ENCODE measurements around the gene PRKCZ. TPM values are rescaled to one million over a fixed set of nuclear protein-coding genes. Genes with fewer than 3 reads are reported as not detected.

PRKCZ gene
- total and polyA plus RNA-seq, 2 experiments from 2014 or later: 26.2 to 36.9 TPM

DNA sequence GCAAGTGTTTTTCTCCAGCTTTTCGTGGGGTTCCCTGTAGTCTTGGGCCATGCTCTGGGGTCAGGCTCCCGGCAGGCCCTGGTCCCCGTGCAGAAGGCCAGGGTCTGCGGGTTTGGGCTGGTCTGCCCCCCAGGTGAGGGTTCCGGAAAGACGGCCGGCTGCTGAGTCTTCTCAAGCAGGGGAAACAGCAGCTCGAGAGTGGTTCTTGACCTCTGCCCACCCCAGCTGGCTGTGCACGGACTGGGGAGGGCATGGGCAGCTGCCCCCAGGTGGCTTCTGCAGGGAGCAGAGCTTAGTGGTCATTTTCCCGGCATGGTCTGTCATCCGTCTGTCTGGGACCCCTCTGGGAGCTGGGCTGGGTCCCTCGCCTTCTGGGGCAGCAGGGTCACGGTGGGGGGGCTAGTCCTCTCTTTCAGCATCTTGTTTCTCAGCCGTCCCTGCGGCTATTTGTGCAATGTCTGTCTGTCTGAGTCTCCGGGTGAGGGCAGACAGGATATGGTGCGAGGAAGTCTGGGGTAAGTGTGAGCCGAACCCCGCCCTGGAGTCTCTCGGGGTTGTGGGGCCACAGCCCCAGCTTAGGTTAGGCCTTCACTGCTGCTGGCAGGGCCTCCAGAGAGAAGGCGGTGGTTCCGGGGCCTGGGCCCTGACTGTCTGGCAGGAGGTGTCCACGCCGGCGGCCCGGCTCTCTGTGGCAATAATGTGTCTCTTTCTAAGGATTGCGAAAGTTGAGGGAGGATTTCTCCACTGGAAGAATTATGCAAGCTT, 184.0 kb downstream of the PRKCZ start:
- H3K4me1 Mint-ChIP-seq: peaks cover 62% of the 10 kb centered on the region
- H3K4me1 ChIP-seq (ENCODE audit: insufficient read depth): peaks cover 37% of the 10 kb centered on the region; the same call in 1 of the 2 replicates
- DNase-seq (ENCODE audit: low spot score): peak; percentile 10

More for the DNA sequence above, 184.0 kb downstream of the PRKCZ start:
- peaks cover 7% of the 10 kb centered on the region; the same call in 2 of the 3 replicates for H3K36me3 Mint-ChIP-seq (ENCODE audit: low read depth)
- Histone ChIP-seq H3K4me3 (no peak overlapping the region), H3F3A (replicated peaks; ENCODE audit: low read depth) (peaks cover 13% of the 10 kb centered on the region; the same call in 1 of the 2 replicates), H3K79me2 (replicated peaks; ENCODE audit: insufficient read depth) (peaks cover 100% of the 10 kb centered on the region), H2AFZ (no peak overlapping the region), H3K36me3 (ENCODE audit: insufficient read depth) (no peaks in the 10 kb centered on the region), H3K27me3 (ENCODE audit: insufficient read depth) (no peaks in the 10 kb centered on the region), H3K9me2 (ENCODE audit: insufficient read depth) (no peaks in the 10 kb centered on the region), H4K20me1 (replicated peaks; ENCODE audit: insufficient read depth) (peaks cover 81% of the 10 kb centered on the region), H3K4me2 (0 out of 2 replicates have a peak overlapping the region, but pooled peaks have one; percentile 20), H3K27ac (ENCODE audit: low read depth) (0 out of 2 replicates have a peak overlapping the region, but pooled peaks have one; percentile 55)
- H3K9me3 Mint-ChIP-seq: no peaks in the 10 kb centered on the region; the same call in 2 of the 3 replicates
- no peak for ATAC-seq
- H3K27me3 Mint-ChIP-seq (ENCODE audit: insufficient read depth, low read depth, poor library complexity): peaks cover 17% of the 10 kb centered on the region
- TF ChIP-seq ZNF331 (CRISPR knock-in tag; IDR thresholded peaks at IDR 0.05; ENCODE audit: low read depth): no peak
- TF ChIP-seq, protein P1, sequence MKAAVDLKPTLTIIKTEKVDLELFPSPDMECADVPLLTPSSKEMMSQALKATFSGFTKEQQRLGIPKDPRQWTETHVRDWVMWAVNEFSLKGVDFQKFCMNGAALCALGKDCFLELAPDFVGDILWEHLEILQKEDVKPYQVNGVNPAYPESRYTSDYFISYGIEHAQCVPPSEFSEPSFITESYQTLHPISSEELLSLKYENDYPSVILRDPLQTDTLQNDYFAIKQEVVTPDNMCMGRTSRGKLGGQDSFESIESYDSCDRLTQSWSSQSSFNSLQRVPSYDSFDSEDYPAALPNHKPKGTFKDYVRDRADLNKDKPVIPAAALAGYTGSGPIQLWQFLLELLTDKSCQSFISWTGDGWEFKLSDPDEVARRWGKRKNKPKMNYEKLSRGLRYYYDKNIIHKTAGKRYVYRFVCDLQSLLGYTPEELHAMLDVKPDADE (IDR thresholded peaks at IDR 0.05): no peak
- no peak for TF ChIP-seq JUNB (IDR thresholded peaks at IDR 0.05; ENCODE audit: unreplicated experiment)
- TF ChIP-seq, protein P2, sequence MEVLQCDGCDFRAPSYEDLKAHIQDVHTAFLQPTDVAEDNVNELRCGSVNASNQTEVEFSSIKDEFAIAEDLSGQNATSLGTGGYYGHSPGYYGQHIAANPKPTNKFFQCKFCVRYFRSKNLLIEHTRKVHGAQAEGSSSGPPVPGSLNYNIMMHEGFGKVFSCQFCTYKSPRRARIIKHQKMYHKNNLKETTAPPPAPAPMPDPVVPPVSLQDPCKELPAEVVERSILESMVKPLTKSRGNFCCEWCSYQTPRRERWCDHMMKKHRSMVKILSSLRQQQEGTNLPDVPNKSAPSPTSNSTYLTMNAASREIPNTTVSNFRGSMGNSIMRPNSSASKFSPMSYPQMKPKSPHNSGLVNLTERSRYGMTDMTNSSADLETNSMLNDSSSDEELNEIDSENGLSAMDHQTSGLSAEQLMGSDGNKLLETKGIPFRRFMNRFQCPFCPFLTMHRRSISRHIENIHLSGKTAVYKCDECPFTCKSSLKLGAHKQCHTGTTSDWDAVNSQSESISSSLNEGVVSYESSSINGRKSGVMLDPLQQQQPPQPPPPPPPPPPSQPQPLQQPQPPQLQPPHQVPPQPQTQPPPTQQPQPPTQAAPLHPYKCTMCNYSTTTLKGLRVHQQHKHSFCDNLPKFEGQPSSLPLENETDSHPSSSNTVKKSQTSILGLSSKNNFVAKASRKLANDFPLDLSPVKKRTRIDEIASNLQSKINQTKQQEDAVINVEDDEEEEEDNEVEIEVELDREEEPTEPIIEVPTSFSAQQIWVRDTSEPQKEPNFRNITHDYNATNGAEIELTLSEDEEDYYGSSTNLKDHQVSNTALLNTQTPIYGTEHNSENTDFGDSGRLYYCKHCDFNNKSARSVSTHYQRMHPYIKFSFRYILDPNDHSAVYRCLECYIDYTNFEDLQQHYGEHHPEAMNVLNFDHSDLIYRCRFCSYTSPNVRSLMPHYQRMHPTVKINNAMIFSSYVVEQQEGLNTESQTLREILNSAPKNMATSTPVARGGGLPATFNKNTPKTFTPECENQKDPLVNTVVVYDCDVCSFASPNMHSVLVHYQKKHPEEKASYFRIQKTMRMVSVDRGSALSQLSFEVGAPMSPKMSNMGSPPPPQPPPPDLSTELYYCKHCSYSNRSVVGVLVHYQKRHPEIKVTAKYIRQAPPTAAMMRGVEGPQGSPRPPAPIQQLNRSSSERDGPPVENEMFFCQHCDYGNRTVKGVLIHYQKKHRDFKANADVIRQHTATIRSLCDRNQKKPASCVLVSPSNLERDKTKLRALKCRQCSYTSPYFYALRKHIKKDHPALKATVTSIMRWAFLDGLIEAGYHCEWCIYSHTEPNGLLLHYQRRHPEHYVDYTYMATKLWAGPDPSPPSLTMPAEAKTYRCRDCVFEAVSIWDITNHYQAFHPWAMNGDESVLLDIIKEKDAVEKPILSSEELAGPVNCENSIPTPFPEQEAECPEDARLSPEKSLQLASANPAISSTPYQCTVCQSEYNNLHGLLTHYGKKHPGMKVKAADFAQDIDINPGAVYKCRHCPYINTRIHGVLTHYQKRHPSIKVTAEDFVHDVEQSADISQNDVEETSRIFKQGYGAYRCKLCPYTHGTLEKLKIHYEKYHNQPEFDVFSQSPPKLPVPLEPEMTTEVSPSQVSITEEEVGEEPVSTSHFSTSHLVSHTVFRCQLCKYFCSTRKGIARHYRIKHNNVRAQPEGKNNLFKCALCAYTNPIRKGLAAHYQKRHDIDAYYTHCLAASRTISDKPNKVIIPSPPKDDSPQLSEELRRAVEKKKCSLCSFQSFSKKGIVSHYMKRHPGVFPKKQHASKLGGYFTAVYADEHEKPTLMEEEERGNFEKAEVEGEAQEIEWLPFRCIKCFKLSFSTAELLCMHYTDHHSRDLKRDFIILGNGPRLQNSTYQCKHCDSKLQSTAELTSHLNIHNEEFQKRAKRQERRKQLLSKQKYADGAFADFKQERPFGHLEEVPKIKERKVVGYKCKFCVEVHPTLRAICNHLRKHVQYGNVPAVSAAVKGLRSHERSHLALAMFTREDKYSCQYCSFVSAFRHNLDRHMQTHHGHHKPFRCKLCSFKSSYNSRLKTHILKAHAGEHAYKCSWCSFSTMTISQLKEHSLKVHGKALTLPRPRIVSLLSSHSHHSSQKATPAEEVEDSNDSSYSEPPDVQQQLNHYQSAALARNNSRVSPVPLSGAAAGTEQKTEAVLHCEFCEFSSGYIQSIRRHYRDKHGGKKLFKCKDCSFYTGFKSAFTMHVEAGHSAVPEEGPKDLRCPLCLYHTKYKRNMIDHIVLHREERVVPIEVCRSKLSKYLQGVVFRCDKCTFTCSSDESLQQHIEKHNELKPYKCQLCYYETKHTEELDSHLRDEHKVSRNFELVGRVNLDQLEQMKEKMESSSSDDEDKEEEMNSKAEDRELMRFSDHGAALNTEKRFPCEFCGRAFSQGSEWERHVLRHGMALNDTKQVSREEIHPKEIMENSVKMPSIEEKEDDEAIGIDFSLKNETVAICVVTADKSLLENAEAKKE (CRISPR knock-in tag; IDR thresholded peaks at IDR 0.05): no peak
- TF ChIP-seq, protein P3, sequence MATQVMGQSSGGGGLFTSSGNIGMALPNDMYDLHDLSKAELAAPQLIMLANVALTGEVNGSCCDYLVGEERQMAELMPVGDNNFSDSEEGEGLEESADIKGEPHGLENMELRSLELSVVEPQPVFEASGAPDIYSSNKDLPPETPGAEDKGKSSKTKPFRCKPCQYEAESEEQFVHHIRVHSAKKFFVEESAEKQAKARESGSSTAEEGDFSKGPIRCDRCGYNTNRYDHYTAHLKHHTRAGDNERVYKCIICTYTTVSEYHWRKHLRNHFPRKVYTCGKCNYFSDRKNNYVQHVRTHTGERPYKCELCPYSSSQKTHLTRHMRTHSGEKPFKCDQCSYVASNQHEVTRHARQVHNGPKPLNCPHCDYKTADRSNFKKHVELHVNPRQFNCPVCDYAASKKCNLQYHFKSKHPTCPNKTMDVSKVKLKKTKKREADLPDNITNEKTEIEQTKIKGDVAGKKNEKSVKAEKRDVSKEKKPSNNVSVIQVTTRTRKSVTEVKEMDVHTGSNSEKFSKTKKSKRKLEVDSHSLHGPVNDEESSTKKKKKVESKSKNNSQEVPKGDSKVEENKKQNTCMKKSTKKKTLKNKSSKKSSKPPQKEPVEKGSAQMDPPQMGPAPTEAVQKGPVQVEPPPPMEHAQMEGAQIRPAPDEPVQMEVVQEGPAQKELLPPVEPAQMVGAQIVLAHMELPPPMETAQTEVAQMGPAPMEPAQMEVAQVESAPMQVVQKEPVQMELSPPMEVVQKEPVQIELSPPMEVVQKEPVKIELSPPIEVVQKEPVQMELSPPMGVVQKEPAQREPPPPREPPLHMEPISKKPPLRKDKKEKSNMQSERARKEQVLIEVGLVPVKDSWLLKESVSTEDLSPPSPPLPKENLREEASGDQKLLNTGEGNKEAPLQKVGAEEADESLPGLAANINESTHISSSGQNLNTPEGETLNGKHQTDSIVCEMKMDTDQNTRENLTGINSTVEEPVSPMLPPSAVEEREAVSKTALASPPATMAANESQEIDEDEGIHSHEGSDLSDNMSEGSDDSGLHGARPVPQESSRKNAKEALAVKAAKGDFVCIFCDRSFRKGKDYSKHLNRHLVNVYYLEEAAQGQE (IDR thresholded peaks at IDR 0.05; ENCODE audit: unreplicated experiment): no peak
- no peak for TF ChIP-seq NANOG (IDR thresholded peaks at IDR 0.05; ENCODE audit: borderline replicate concordance)
- no peak for TF ChIP-seq CREB1 (CRISPR knock-in tag; IDR thresholded peaks at IDR 0.05; ENCODE audit: low read depth)
- no peak for TF ChIP-seq EZH2phosphoT487 (IDR thresholded peaks at IDR 0.05; ENCODE audit: unreplicated experiment)
- TF ChIP-seq EZH2 (IDR thresholded peaks at IDR 0.05; ENCODE audit: low read depth, unreplicated experiment): no peak
- no peak for TF ChIP-seq POLR2AphosphoS5 (IDR thresholded peaks at IDR 0.05; ENCODE audit: low read depth)
- TF ChIP-seq, protein P4, sequence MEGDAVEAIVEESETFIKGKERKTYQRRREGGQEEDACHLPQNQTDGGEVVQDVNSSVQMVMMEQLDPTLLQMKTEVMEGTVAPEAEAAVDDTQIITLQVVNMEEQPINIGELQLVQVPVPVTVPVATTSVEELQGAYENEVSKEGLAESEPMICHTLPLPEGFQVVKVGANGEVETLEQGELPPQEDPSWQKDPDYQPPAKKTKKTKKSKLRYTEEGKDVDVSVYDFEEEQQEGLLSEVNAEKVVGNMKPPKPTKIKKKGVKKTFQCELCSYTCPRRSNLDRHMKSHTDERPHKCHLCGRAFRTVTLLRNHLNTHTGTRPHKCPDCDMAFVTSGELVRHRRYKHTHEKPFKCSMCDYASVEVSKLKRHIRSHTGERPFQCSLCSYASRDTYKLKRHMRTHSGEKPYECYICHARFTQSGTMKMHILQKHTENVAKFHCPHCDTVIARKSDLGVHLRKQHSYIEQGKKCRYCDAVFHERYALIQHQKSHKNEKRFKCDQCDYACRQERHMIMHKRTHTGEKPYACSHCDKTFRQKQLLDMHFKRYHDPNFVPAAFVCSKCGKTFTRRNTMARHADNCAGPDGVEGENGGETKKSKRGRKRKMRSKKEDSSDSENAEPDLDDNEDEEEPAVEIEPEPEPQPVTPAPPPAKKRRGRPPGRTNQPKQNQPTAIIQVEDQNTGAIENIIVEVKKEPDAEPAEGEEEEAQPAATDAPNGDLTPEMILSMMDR (conservative IDR thresholded peaks at IDR 0.05; ENCODE audit: low read depth in 2 of 2): no peak
- no peak for TF ChIP-seq STAT1 (IDR thresholded peaks at IDR 0.05; ENCODE audit: unreplicated experiment)
- no peak for TF ChIP-seq ZNF114 (CRISPR knock-in tag; IDR thresholded peaks at IDR 0.05)
- H3K4me3 Mint-ChIP-seq: no peak overlapping the region
- H3K27ac Mint-ChIP-seq: peak overlapping the region; percentile 70; the same call in 1 of the 2 replicates
